Measurements from ENCODE around the gene SLK.

SLK gene

DNA sequence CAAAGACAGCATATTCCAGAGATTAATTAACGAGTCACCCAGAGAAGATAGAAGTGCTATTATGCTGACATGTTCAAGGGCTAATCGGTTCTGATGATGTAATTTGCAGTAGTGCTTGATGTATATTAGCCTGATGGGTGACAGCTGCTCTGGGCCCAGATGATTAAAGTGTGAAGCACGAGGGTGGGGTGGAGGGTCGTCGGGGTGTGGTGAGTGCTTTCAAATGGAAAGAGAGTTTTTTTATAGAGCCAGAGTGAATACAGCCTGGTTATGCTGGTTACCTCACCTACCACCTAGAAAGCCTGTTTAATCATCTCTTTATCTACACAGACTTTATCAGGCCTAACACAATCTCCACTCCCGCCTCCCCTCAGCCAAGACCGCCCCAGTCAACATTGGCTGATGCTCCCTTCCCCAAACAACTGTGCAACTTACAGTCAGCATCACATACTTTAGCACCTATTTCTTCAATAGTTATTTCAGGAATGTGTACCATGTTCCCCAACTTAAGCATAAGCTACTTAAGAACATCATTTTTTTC, 37.5 kb upstream of the SLK start:
- DNase-seq = no peak
- intact Hi-C loops (cut with DNase I; ENCODE audit: low total_unique reads) = no loop called here
- H3K4me3 ChIP-seq = no peak overlapping the region
- no peaks in the 10 kb centered on the region for H3K36me3 ChIP-seq
- H3K27me3 ChIP-seq = no peaks in the 10 kb centered on the region
- no peaks in the 10 kb centered on the region for H3K4me1 ChIP-seq
- no peak overlapping the region for H3K27ac ChIP-seq
- TF ChIP-seq, protein P1, sequence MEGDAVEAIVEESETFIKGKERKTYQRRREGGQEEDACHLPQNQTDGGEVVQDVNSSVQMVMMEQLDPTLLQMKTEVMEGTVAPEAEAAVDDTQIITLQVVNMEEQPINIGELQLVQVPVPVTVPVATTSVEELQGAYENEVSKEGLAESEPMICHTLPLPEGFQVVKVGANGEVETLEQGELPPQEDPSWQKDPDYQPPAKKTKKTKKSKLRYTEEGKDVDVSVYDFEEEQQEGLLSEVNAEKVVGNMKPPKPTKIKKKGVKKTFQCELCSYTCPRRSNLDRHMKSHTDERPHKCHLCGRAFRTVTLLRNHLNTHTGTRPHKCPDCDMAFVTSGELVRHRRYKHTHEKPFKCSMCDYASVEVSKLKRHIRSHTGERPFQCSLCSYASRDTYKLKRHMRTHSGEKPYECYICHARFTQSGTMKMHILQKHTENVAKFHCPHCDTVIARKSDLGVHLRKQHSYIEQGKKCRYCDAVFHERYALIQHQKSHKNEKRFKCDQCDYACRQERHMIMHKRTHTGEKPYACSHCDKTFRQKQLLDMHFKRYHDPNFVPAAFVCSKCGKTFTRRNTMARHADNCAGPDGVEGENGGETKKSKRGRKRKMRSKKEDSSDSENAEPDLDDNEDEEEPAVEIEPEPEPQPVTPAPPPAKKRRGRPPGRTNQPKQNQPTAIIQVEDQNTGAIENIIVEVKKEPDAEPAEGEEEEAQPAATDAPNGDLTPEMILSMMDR (IDR thresholded peaks at IDR 0.05) = no peak
- H3K9me3 ChIP-seq = no peaks in the 10 kb centered on the region

DNA sequence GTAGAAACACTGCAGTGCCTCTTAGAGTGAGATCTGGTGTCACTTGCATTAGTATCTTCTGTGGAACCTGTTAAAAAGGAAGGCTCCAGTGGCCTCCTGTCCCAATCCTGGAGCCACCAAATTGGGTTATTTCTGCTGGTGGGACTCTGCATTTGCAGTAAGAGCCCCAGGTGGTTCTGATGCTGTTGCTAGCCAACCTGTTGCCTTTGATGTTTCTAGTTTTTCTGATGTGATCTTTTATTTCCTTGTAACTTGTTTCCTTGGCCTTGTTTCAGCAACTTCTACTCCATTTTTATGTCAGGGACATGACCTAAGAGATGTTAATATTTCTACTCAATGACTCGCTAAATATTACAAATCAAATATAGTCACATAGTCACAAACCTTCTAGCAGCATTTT, 36.5 kb upstream of the SLK start:
- TF ChIP-seq, protein P1 (IDR thresholded peaks at IDR 0.05) = no peak
- H3K27ac ChIP-seq = no peak overlapping the region
- H3K27me3 ChIP-seq = no peaks in the 10 kb centered on the region
- H3K9me3 ChIP-seq = no peaks in the 10 kb centered on the region
- no peak overlapping the region for H3K4me3 ChIP-seq
- no peaks in the 10 kb centered on the region for H3K36me3 ChIP-seq
- no peaks in the 10 kb centered on the region for H3K4me1 ChIP-seq
- intact Hi-C loops (cut with DNase I; ENCODE audit: low total_unique reads) = no loop called here
- no peak for DNase-seq

DNA sequence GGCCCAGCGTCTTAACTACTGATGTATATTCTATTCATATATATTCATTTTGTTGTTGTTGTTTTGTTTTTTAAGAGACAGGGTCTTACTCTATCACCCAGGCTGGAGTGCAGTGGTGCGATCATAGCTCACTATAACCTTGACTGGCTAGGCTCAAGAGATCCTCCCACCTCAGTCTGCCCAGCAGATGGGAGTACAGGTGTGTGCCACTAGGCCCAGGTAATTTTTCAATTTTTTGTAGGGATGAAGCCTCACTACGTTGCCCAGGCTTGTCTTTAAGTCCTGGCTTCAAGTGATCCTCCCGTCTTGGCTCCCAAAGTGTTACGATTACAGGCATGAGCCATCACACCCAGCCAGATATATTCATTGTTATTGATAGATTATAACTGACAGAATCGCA, 36.1 kb upstream of the SLK start:
- TF ChIP-seq, protein P1 (IDR thresholded peaks at IDR 0.05) = no peak
- no peak for DNase-seq
- Histone ChIP-seq H3K4me1 (no peaks in the 10 kb centered on the region), H3K36me3 (no peaks in the 10 kb centered on the region), H3K9me3 (no peaks in the 10 kb centered on the region), H3K27ac (no peak overlapping the region), H3K27me3 (no peaks in the 10 kb centered on the region), H3K4me3 (no peak overlapping the region)
- intact Hi-C loops (cut with DNase I; ENCODE audit: low total_unique reads) = no loop called here

GRCh38 chr10:103931603-103932002, 35.3 kb upstream of the SLK start:
- no peaks in the 10 kb centered on the region for H3K36me3 ChIP-seq
- H3K27ac ChIP-seq = no peak overlapping the region
- H3K4me1 ChIP-seq = no peaks in the 10 kb centered on the region
- TF ChIP-seq, protein P1 (IDR thresholded peaks at IDR 0.05) = no peak
- no peak for DNase-seq
- no peak overlapping the region for H3K4me3 ChIP-seq
- no peaks in the 10 kb centered on the region for H3K9me3 ChIP-seq
- intact Hi-C loops (cut with DNase I; ENCODE audit: low total_unique reads) = no loop called here
- no peaks in the 10 kb centered on the region for H3K27me3 ChIP-seq

DNA sequence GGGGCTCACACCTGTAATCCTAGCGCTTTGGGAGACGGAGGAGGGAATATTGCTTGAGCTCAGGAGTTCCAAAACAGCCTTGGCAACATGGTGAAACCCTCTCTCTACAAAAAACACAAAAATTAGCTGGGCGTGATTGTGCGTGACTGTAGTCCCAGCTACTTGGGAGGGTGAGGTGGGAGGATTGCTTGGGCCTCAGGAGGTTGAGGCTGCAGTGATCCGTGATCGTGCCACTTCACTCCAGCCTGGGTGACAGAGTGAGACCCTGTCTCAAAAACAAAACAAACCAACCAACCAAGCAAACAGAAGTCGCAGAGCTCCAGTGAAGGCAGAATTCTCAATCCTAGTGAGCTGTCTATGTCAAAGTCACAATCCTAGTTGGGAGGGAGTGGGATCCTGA, 34.7 kb upstream of the SLK start:
- H3K4me1 ChIP-seq = no peaks in the 10 kb centered on the region
- TF ChIP-seq, protein P1 (IDR thresholded peaks at IDR 0.05) = no peak
- no peak for DNase-seq
- no peaks in the 10 kb centered on the region for H3K9me3 ChIP-seq
- no peak overlapping the region for H3K27ac ChIP-seq
- intact Hi-C loops (cut with DNase I; ENCODE audit: low total_unique reads) = no loop called here
- H3K4me3 ChIP-seq = no peak overlapping the region
- H3K27me3 ChIP-seq = no peaks in the 10 kb centered on the region
- no peaks in the 10 kb centered on the region for H3K36me3 ChIP-seq

DNA sequence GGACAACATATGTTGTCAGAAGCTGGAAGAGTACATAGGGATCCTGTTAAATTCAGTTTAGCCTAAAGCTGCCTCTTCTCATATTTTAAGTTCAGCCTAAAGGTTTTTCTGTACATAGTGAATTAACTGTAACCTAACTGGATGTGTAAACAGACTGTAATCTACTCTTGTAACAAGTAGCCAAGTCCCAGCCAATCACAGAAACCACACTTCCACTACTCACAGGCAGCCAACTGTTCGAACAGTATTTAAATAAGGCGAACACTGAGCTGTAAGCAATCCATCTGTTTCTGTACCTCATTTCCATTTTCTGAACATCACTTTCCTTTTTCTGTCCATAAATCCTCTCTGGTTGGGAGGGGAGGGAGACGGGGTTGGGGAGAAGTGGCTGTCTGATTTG, 34.0 kb upstream of the SLK start:
- Histone ChIP-seq H3K4me3 (no peak overlapping the region), H3K4me1 (no peaks in the 10 kb centered on the region), H3K9me3 (no peaks in the 10 kb centered on the region), H3K27me3 (no peaks in the 10 kb centered on the region), H3K36me3 (no peaks in the 10 kb centered on the region), H3K27ac (no peak overlapping the region)
- intact Hi-C loops (cut with DNase I; ENCODE audit: low total_unique reads) = no loop called here
- no peak for DNase-seq
- TF ChIP-seq, protein P1 (IDR thresholded peaks at IDR 0.05) = no peak
